Fibroblast of skin of left biceps (primary cell): Measurements from ENCODE around the gene RNASE9.
"Not testable (repeated sequence)": the region's sequence is repeated elsewhere in the genome, so short reads cannot be mapped to it uniquely, and the experiment has no call there.

Source experiments
- DNase-seq, 2 experiments: peaks; one replicate each; pipeline ENCODE4 v3.0.0-alpha.2; 2013; ENCODE audit warnings: low read depth in 2 of 2

RNASE9 gene

DNA sequence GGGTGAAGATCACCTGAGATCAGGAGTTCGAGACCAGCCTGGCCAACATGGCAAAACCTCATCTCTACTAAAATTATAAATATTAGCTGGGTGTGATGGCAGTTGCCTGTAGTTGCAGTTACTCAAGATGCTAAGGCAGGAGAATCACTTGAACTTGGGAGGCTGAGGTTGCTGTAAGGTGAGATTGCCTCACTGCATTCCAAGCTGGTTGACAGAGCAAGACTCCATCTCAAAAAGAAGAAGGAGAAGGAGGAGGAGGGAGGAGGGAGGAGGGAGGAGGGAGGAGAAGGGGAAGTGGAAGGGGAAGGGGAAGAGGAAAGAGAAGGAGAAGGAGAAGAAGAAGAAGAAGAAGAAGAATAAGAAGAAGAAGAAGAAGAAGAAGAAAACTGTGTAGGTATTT, 38.5 kb downstream of the RNASE9 start:
- DNase-seq = no peak

GRCh38 chr14:20516921-20517320, 43.9 kb downstream of the RNASE9 start:
- DNase-seq = no peak

- DNase-seq = no peak
Measured at GRCh38 chr14:20515846-20516245, 45.0 kb downstream of the RNASE9 start.

- DNase-seq = no peak
Measured at GRCh38 chr14:20512177-20512905, 48.5 kb downstream of the RNASE9 start.

DNA sequence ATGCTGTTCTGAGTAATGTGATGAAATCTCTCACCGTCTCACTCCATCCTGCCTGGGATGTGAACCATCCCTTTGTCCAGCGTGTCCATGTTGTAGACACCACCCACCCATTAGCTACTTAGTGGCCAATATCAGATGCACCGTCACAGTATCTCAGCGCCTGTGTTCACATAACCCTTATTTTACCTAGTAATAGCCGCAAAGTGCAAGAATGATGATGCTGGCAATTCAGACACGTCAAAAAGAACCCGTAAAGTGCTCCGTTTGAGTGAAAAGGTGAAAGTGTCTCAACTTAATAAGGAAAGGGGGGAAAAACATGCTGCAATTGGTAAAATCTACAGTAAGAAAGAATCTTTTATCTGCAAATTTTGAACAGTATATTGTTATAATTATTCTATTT, 52.5 kb downstream of the RNASE9 start:
- DNase-seq = no peak

DNA sequence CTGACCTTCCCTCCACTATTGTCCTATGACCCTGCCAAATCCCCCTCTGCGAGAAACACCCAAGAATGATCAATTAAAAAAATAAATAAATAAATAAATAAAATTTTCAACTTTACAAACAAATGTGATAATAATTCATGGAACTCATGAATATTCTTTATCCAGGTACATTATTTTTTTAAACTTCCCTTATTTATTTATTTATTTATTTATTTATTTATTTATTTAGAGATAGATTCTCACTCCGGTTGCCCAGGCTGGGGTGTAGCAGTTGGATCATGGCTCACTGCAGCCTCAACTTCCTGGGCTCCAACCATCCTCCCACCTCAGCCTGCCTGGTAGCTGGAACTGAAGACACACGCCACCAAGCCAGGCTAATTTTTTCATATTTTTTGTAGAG, 53.3 kb downstream of the RNASE9 start:
- DNase-seq = not testable (repeated sequence)

- not testable (repeated sequence) for DNase-seq
Measured at GRCh38 chr14:20506752-20507151, 54.1 kb downstream of the RNASE9 start.

DNA sequence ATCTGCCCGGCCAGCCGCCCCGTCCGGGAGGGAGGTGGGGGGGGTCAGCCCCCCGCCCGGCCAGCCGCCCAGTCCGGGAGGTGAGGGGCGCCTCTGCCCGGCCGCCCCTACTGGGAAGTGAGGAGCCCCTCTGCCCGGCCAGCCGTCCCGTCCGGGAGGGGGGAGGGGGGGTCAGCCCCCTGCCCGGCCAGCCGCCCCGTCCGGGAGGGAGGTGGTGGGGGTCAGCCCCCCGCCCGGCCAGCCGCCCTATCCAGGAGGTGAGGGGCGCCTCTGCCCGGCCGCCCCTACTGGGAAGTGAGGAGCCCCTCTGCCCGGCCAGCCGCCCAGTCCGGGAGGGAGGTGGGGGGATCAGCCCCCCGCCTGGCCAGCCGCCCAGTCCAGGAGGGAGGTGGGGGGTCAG, 54.6 kb downstream of the RNASE9 start:
- DNase-seq = not testable (repeated sequence)
